ENCODE measurements around the gene SOX1. TPM values are rescaled to one million over a fixed set of nuclear protein-coding genes. Genes with fewer than 3 reads are reported as not detected.

The SOX1 gene
- not detected for total RNA-seq

- Mint-ChIP-seq H3K4me3 (peak within 1 kb of the TSS; percentile 37), H3K36me3 (ENCODE audit: low read depth) (peaks cover 24% of the 10 kb centered on the region), H3K27me3 (peaks cover 56% of the 10 kb centered on the region), H3K4me1 (no peaks in the 10 kb centered on the region), H3K9me3 (no peaks in the 10 kb centered on the region), H3K27ac (no peak within 1 kb of the TSS)
- no peak for ATAC-seq (replicated peaks)
These were observed at the start of gene SOX1 for GRCh38 chr13:112067116-112067741. TSS of gene SOX1 (plus strand) at chr13:112067149. CDS start at chr13:112067659, 510 bp downstream.

- Mint-ChIP-seq H3K9me3 (peaks cover 8% of the 10 kb centered on the region), H3K27me3 (peaks cover 21% of the 10 kb centered on the region), H3K4me1 (no peaks in the 10 kb centered on the region), H3K4me3 (no peak overlapping the region), H3K36me3 (ENCODE audit: low read depth) (no peaks in the 10 kb centered on the region), H3K27ac (no peak overlapping the region)
- no peak for ATAC-seq (replicated peaks)
These were observed 42.4 kb upstream of the SOX1 start for GRCh38 chr13:112024577-112024976.

DNA sequence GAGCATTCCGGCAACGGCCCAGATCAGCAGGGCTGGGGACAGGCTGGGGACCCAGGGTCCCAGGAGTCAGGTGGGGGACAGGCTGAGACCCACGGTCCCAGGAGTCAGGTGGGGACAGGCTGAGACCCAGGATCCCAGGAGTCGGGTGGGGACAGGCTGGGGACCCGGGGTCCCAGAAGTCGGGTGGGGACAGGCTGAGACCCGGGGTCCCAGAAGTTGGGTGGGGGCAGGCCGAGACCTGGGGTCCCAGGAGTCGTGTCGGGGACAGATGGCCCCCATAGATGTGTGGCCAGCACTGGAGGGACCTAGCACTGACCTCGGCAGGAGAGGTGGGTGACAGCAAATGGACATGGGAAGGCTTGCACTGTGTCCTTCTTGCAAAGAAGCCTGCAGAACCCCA is 39.7 kb upstream of the SOX1 start:
- no peak for ATAC-seq (replicated peaks)
- H3K27ac Mint-ChIP-seq: no peak overlapping the region
- no peak overlapping the region for H3K4me3 Mint-ChIP-seq
- H3K9me3 Mint-ChIP-seq: peaks cover 3% of the 10 kb centered on the region
- H3K27me3 Mint-ChIP-seq: peaks cover 12% of the 10 kb centered on the region
- no peaks in the 10 kb centered on the region for H3K36me3 Mint-ChIP-seq (ENCODE audit: low read depth)
- no peaks in the 10 kb centered on the region for H3K4me1 Mint-ChIP-seq

- Mint-ChIP-seq H3K4me1 (no peaks in the 10 kb centered on the region), H3K36me3 (ENCODE audit: low read depth) (no peaks in the 10 kb centered on the region), H3K4me3 (no peak overlapping the region), H3K27ac (no peak overlapping the region), H3K27me3 (peaks cover 12% of the 10 kb centered on the region), H3K9me3 (peaks cover 3% of the 10 kb centered on the region)
- ATAC-seq (replicated peaks): no peak
These were observed 38.5 kb upstream of the SOX1 start for GRCh38 chr13:112028481-112028880.

- Mint-ChIP-seq H3K36me3 (ENCODE audit: low read depth) (no peaks in the 10 kb centered on the region), H3K27me3 (peaks cover 12% of the 10 kb centered on the region), H3K4me3 (no peak overlapping the region), H3K4me1 (no peaks in the 10 kb centered on the region), H3K27ac (no peak overlapping the region), H3K9me3 (peaks cover 3% of the 10 kb centered on the region)
- no peak for ATAC-seq (replicated peaks)
These were observed 37.8 kb upstream of the SOX1 start for GRCh38 chr13:112029143-112029542.

DNA sequence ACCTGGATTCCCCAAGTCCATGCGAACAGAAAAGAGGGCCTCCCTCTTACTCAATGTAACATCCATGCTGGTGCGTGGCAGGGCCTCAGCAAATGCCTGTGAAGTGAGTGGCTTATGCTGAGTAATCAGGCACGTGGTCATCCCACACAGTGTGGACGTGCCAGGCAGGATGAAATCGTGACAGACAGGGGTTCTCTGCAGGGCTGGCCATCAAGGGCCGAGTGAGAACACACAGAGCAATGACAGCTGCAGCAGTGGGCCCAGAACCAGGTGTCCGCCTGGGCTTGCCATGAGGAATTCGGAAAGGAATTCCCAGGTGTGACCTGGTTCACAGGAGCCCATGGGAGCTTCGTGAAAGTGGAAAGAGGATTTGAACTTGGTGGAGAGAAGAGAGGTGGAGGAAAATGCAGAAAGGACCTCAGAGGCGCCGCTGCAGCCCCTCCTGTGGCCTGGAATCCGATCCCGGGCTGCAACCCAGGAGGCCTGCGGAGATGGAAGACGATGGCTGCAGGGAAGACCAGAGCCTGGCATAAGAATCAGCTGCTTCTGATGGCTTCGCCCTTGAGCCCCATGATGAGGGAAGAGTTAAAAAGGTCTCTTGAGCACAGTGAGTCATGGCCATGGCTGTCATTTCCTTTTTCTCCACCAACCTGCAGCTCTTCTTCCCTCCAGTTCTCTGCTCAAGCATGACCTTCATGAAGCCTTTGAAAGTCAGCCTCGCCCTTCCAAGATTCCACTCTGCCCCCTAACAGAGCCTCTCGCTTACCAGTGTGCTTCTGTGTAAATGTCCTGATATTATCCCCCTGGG is 34.6 kb upstream of the SOX1 start:
- Mint-ChIP-seq H3K27ac (no peak overlapping the region), H3K4me3 (no peak overlapping the region), H3K36me3 (ENCODE audit: low read depth) (no peaks in the 10 kb centered on the region), H3K9me3 (no peaks in the 10 kb centered on the region), H3K4me1 (no peaks in the 10 kb centered on the region), H3K27me3 (peaks cover 2% of the 10 kb centered on the region)
- ATAC-seq (replicated peaks): no peak

- Mint-ChIP-seq H3K27ac (no peak overlapping the region), H3K27me3 (peaks cover 8% of the 10 kb centered on the region), H3K9me3 (no peaks in the 10 kb centered on the region), H3K4me1 (no peaks in the 10 kb centered on the region), H3K4me3 (no peak overlapping the region), H3K36me3 (ENCODE audit: low read depth) (no peaks in the 10 kb centered on the region)
- ATAC-seq (replicated peaks): no peak
These were observed 32.7 kb upstream of the SOX1 start for GRCh38 chr13:112034231-112034630.

GRCh38 chr13:112034846-112035245 is 32.1 kb upstream of the SOX1 start:
- H3K36me3 Mint-ChIP-seq (ENCODE audit: low read depth): no peaks in the 10 kb centered on the region
- peaks cover 10% of the 10 kb centered on the region for H3K27me3 Mint-ChIP-seq
- no peaks in the 10 kb centered on the region for H3K4me1 Mint-ChIP-seq
- no peak for ATAC-seq (replicated peaks)
- H3K27ac Mint-ChIP-seq: no peak overlapping the region
- no peak overlapping the region for H3K4me3 Mint-ChIP-seq
- H3K9me3 Mint-ChIP-seq: no peaks in the 10 kb centered on the region

DNA sequence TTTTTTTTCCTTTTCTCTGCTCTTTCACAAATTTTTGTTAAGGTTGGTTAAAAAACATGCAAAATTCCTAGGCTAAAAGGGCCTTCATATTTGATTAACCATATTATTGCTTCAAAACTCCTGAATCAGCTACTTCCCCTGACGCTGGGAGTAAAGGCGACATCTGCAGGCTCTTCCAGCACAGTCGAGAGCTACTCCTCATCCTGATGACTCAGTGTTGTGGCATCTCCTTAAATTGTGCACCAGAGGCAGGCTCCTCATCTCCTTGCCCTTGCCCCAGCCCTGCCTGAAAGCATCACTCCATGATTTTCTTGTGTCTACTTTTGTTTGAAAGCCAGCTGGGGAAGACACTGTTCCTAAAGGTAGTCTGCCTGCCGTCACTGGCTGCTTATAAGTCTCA is 24.5 kb upstream of the SOX1 start:
- peaks cover 18% of the 10 kb centered on the region for H3K9me3 Mint-ChIP-seq
- no peak overlapping the region for H3K4me3 Mint-ChIP-seq
- H3K27me3 Mint-ChIP-seq: peaks cover 31% of the 10 kb centered on the region
- no peaks in the 10 kb centered on the region for H3K4me1 Mint-ChIP-seq
- no peak overlapping the region for H3K27ac Mint-ChIP-seq
- H3K36me3 Mint-ChIP-seq (ENCODE audit: low read depth): no peaks in the 10 kb centered on the region
- ATAC-seq (replicated peaks): no peak

- no peak overlapping the region for H3K4me3 Mint-ChIP-seq
- no peak for ATAC-seq (replicated peaks)
- no peaks in the 10 kb centered on the region for H3K4me1 Mint-ChIP-seq
- peaks cover 51% of the 10 kb centered on the region for H3K27me3 Mint-ChIP-seq
- no peak overlapping the region for H3K27ac Mint-ChIP-seq
- H3K36me3 Mint-ChIP-seq (ENCODE audit: low read depth): peaks cover 7% of the 10 kb centered on the region
- no peaks in the 10 kb centered on the region for H3K9me3 Mint-ChIP-seq
These were observed 14.7 kb upstream of the SOX1 start for GRCh38 chr13:112052213-112052612.

GRCh38 chr13:112053167-112053743 is 13.7 kb upstream of the SOX1 start:
- peaks cover 7% of the 10 kb centered on the region for H3K36me3 Mint-ChIP-seq (ENCODE audit: low read depth)
- no peak overlapping the region for H3K27ac Mint-ChIP-seq
- no peak overlapping the region for H3K4me3 Mint-ChIP-seq
- ATAC-seq (replicated peaks): no peak
- peaks cover 41% of the 10 kb centered on the region for H3K27me3 Mint-ChIP-seq
- H3K9me3 Mint-ChIP-seq: no peaks in the 10 kb centered on the region
- no peaks in the 10 kb centered on the region for H3K4me1 Mint-ChIP-seq

GRCh38 chr13:112053744-112054615 is 13.0 kb upstream of the SOX1 start:
- Mint-ChIP-seq H3K4me1 (no peaks in the 10 kb centered on the region), H3K27me3 (peaks cover 42% of the 10 kb centered on the region)

DNA sequence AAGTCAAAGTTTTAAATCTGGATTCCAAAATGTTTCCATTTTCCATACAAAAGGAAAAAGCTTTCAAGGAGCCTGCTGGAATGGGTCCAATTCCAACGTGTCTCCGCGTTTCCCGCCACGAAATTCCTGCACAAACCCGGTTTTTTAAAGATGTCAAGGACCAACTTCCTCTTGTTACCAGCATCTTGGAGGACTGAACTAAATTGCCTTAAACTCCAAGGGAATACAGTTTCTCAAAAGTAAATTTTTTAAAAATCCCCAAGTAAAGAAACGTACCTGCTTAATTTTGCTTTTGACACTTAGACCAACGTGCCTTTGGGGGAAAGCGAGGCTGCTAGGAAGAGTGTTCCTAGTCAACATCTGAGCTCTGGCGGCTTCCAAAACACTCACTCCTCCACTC is 12.3 kb upstream of the SOX1 start:
- no peaks in the 10 kb centered on the region for H3K4me1 Mint-ChIP-seq
- peaks cover 7% of the 10 kb centered on the region for H3K36me3 Mint-ChIP-seq (ENCODE audit: low read depth)
- H3K4me3 Mint-ChIP-seq: no peak overlapping the region
- no peak overlapping the region for H3K27ac Mint-ChIP-seq
- ATAC-seq (replicated peaks): no peak
- H3K27me3 Mint-ChIP-seq: peaks cover 48% of the 10 kb centered on the region
- H3K9me3 Mint-ChIP-seq: no peaks in the 10 kb centered on the region

More at GRCh38 chr13:112053744-112054615, 13.0 kb upstream of the SOX1 start:
- H3K36me3 Mint-ChIP-seq (ENCODE audit: low read depth): peaks cover 7% of the 10 kb centered on the region
- no peak overlapping the region for H3K4me3 Mint-ChIP-seq
- no peak overlapping the region for H3K27ac Mint-ChIP-seq
- no peak for ATAC-seq (replicated peaks)
- no peaks in the 10 kb centered on the region for H3K9me3 Mint-ChIP-seq
